Raji (cell line): ENCODE results near the gene FRYL.

Source experiments
- POLR2A ChIP-seq: IDR thresholded peaks from 2 replicates; pipeline ENCODE4 v1.6.1; 2011; ENCODE audit warnings: low read depth, low read length, control low read depth; ENCODE audit not compliant: insufficient read depth

Gene FRYL

DNA sequence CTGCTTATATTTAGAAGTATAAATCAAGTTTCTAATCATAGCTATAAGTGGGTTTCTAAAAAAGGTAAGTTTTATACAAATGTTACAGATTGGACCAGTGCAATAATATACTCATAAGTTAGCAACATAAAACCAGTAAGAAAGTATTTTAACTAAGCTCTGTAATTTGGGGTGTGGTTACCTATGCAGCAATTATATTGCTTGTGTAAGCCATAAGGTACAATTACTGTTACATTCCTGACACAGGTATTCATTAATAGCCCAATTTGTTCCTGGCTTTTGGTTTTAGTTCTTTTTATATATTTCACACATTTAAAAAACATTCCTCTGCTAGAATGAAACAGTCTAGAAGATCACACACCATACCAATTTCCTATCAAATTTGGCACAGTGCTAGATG, 115.1 kb downstream of the FRYL start:
- no peak for TF ChIP-seq POLR2A

DNA sequence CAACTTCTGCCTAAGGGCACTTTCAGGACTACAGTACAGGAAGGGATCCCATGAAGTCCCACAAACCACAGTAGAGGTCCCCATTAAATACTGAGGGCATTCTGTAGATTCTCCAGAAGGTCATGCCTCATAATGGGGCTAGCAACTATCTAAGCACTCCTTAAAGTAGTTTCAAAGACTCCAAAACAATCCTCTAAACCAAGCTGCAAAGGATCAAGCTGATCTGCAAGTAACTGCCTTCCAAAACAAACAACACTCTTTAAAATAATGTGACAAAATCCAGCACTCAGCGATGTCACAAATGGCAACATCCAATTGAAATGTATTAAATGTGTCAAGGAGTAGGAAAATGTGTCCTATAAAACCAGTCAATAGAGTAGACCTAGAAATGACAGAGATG, 118.7 kb downstream of the FRYL start:
- TF ChIP-seq POLR2A = no peak

DNA sequence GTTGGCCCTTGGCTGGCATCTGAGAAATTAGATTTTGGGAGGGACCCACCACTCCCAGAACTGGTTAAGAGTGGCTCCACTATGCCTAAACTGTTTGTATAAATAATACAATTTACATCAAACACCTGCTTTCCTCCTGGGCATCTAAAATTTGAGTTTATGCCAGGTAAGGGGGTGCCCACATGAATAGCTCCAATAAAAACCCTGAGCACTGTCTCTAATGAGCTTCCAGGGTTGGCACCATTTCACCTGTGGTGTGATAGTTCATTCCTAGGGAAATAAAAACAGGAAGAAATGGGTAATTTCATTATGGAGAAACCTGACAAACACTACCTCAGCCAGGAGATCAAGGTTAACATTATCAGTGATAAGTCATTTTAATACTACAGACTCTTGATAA, 119.7 kb downstream of the FRYL start:
- no peak for TF ChIP-seq POLR2A

DNA sequence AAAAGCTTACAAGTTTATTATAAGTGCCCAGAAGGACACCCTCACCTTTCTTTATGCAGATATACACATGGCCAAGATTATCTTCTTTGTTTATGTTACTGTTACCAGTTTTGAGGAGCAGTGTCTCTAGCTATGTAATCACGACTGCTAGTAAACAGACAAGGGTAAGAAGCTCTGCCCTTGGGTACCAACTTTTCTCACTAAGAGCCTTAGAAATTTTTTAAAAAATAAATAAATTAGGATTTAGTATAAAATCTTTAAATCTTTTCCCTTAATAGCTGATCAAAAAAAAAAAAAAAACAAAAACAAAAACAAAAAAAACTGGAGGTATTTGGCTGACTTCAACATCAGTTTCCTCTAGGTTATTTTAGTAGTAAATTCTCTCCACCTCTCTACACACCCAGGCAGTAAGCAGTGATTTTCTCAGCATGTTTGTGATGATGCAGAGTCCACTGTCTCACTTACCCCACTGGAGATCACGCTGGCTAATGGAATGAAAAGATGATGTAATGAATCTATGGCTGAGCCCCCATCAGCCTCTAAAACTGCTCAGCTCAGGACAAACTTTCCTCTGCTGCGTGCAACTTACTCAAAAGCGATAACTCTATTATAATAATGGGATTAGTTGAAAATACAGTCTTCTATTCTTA, 125.9 kb downstream of the FRYL start:
- TF ChIP-seq POLR2A = no peak

DNA sequence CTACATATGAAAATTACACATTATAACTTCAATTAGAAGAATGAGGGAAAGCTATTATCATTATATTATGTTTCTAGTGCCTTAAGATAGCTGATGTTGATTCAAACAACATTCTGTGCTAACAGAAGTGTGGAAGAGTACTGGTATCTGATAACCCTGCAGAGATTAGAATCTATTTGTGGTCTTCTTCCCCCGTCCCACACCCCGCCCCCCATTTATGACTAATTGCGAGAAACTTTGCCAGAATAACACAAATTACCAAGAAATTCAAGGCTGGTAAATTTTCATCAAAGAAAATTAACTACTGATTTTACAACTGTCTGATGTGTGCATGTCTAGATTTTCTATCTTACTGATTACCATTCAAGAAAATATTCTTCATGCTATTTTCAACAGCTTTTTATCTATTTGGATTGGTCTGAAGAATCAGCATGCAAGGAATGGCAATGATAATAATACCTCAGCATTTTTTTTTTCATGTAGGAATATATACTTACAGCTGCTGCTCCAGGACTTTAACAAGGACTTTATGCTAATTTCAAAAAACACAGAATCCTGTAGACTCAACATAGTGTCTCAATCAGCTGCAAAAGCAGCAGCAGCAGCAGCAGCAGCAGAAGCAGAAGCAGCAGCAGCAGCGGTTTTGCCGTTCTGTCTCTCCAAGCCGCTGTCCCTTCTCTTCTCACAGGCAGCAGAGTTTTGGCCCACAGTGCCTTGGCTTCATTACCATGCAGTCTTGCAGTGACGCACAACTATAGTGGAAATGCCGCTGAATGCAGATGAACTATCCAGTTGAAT, 126.7 kb downstream of the FRYL start:
- no peak for TF ChIP-seq POLR2A

DNA sequence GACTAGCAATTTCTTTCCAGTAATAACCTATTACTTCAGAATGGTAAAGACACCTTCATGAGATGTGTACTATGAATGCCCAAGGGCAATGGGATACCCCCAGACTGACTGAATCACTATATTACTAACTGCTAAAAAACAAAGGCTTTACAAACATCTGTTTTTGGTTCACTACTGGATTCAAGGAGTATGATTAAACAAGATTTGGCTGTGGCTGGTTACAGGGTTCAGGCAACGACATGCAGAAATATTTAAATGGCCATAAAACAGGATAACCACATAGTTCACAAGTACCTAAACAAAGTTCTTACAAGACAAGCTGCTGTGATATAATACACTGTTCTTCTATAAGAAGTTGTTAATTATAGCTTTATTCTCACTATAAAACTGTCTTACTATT, 128.2 kb downstream of the FRYL start:
- TF ChIP-seq POLR2A = no peak

DNA sequence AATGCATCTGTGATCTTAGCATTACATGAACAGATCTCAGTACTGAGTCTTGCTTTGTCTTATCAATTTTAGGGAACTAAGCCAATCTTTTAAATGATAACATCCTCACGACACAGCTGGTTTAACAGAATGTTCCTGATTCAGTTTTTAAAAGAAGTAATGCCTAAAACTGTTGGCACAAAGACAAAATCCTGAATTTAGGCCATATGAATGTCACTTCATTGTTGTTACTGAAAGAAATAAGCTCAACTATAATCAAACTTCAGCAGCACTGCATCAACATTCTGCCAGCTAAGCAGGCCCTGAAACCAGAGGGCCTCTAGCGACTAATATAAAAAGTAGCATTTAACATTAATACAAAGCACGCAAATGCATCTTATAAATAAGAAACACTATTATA, 130.6 kb downstream of the FRYL start:
- no peak for TF ChIP-seq POLR2A

DNA sequence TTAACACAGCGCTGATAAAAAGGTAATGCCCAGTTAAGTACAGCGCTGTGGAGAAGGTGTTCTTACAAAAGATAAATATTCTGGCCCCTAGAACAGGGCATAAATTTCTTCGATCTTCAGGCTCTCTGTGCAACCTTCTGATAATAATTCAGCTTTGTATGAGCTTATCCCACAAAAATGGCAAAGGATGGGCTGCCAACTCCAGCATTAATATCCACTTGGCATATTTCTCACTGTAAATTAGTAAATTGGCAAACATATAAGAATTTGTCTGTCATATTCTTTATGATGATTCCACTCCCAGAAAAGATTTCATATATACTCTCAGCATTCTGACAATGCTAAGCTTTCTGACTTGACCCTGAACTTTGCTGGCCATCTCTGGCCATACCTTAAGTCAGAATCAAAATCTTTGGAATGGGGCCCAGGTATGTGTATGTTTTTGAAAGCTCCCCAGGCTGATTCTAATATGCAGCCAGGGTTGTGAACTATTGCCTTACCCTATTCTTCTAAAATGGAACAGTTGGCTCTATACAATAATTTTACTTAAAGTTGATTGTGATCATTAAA, 134.8 kb downstream of the FRYL start:
- no peak for TF ChIP-seq POLR2A

DNA sequence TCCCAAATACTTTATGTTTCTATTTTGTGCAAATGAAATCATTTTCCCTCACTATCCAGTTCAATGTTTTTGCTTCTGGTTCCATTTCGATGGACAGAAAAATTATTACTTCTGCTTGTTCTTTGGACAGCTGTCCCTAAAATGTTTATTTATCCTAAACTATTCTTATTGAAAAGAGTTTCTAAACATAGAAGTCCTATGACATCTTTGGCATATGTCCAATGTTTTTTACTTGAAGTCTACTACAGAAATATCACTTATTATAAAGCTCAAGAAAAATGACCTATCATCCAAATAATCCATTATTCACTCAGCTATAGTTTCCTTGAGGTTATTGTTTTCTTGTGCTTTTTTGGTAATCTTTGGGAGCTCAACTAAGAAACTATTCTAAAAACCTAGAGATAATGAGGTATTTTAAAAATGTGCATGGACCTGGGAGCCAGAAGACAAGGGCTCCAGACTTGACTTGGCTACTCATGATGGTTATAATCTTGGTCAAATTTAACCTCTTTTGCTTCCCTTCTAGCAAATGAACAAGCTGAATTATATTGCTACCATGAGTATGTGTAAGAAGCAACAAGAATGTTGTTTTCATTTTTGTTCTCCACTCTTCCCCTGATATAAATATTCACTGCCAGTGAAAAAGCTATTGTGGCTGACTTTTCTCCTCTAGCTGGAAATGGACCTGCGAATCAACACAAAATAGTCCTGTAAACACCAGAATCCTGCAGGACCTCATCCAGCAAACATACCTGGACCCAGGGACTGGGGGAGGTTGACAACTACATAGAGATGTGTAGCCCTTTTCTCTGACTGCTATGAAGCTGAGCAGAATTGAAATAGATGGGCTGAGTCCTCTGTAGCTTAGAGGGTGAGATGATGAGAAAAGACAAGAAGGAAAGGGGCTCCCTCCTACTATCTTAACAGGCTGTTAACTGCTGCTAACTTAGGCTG, 137.4 kb downstream of the FRYL start:
- no peak for TF ChIP-seq POLR2A

DNA sequence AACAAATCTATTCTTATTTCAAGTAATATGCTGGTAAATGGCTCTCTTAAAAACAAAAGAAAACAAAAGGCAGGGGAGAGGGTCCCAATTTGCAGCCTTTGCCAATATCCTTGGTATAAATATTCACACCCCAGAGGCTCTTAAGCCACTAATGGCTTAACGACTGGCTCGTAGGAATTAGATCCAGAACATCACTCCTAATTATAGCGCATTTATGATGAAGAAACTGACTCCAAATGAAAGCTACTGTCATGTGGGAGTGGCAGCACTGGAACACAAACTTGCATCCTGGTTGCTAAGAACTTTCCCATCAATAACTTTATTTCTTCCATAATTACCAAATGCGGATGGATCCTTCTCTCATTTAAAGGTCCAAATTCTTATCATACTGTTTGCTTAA, 138.7 kb downstream of the FRYL start:
- no peak for TF ChIP-seq POLR2A

DNA sequence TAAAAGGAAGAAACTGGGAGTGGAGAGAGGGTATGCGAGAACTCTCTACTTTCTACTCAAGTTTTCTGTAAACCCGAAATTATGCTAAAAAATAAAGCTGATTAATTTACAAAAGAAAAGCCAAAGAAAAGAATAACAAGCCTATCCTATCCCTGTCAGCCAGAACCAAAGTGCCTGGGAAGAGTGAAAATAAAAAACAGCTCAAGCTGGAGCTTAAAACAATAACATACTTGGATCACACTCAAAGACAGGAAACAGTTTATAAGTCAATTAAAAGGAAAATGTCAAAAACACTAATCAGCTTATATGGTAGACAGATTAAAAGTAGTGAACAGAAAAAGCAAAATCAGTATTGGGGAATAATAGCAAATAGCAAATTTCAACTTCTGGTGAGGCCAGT, 139.4 kb downstream of the FRYL start:
- TF ChIP-seq POLR2A = no peak

DNA sequence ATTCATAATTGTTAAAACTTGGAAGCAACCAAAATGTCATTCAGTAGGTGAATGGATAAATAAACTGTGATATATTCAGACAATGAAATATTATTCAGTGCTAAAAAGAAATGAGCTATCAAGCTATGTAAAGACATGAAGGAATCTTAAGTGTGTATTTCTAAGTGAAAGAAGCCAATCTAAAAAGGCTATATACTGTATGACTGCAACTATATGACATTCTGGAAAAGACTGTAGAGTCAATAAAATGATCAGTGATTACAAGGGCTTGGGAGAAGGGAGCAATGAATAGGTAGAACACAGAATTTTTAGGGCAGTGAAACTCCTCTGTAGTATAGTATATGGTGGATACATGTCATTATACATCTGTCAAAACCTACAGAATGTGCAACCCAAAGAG, 139.9 kb downstream of the FRYL start:
- TF ChIP-seq POLR2A = no peak

DNA sequence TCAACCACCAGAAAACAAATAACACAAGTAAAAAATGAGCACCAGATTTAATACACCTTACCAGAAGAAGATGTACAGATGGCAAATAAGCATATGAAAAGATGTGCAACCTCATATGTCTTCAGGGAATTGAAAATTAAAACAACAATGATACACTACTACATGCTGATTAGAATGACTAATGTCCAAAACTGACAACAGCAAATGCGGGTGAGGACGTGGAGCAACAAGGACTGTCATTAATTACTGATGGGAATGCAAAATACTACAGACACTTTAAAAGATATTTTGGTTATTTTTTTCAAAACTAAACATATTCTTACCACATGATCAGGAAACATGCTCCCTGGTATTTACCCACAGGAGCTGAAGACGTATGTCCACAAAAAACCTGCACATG, 140.3 kb downstream of the FRYL start:
- no peak for TF ChIP-seq POLR2A

DNA sequence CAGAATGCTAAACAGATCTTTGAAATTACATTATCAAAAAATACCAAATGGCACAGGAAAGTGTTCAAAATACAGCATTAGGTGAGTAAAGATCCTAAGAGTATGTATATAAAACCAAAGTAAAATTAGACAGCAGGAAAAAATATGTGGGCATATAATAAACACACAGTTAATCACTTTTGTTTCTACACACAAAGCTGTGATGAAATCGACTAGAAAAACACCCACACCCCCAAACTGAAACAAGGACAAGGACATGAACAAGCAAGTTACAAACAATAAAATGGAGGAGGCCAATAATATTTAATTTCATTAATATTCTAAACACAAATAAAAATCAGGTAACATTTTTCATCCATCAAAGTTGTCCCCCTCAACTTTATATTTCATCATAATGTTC, 143.2 kb downstream of the FRYL start:
- no peak for TF ChIP-seq POLR2A

DNA sequence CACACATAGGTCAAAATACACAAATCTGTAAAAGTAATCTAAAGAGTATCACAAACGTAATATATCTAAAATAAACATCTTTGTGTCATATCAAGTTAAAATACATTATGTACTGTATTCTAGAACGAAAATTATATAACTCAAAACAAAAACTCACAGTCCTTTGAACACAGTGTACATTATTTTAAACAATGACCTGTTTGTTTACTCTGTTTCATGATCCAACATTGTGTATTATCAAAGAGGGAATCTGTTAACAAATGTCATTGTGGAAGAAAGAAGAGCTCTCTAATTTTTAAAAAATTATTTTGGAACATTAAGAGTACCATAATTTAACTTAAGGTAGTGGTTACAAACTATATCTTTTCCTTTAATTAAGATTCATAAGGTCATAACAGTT, 144.1 kb downstream of the FRYL start:
- no peak for TF ChIP-seq POLR2A
